ENCODE measurements around the gene MACROD2.

MACROD2 gene

GRCh38 chr20:14790771-14791620, 795.7 kb downstream of the MACROD2 start:
- no peak for DNase-seq (ENCODE audit: low read depth in 3 of 3, low spot score in 1 of 3)

DNA sequence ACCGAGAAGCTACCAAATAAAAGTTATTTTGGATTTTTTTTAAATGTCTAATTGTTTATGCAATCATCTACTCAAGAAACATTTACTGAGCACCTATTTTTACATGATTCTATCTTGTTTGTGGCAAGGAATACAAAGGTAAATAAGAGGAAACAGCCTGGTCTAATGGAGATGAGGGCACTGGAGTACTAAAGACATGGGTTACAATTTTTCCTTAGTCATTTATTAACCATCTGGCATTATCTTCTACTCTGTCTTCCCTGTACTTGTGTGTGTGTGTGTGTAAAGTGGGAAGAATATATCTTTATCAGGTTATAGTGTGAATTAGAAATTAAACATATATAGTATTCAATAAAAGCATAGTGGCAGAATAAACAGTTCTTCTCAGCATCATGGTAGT, 797.6 kb downstream of the MACROD2 start:
- DNase-seq (ENCODE audit: low read depth in 3 of 3, low spot score in 1 of 3): no peak

DNA sequence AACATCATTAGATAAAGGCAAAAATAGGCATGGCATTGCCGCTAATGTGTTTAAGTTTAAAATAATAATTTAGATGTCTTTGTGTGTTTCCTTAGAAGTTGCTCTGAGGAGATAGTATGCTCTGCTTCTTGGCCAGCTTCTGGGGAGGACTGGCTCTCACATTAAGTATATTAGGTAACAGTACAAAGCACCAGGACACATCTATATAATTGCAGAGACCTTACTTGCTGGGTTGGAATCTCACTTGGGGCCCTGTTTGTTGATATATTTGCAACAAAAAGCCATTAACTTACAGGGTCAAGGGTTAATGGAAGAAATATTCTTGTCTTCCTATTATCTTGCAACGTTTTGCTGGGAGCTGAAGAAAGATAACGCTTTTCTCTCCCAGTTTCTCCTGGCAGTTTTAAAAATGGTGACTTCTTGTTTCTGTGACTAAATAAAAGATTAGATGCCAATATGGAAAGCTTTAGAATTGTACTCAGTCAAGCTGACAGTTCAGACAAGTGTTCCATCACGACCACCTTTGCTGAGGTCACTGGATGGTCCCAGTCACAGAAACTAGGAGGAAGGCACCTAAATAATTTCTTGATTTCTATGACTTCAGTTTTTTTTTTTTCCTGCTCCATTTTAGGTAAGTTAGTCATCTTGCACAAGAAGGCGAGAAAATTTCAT, 804.4 kb downstream of the MACROD2 start:
- no peak for DNase-seq (ENCODE audit: low read depth in 3 of 3, low spot score in 1 of 3)

- DNase-seq (ENCODE audit: low read depth in 3 of 3, low spot score in 1 of 3): no peak
Measured at GRCh38 chr20:14800707-14801425, 805.5 kb downstream of the MACROD2 start.

DNA sequence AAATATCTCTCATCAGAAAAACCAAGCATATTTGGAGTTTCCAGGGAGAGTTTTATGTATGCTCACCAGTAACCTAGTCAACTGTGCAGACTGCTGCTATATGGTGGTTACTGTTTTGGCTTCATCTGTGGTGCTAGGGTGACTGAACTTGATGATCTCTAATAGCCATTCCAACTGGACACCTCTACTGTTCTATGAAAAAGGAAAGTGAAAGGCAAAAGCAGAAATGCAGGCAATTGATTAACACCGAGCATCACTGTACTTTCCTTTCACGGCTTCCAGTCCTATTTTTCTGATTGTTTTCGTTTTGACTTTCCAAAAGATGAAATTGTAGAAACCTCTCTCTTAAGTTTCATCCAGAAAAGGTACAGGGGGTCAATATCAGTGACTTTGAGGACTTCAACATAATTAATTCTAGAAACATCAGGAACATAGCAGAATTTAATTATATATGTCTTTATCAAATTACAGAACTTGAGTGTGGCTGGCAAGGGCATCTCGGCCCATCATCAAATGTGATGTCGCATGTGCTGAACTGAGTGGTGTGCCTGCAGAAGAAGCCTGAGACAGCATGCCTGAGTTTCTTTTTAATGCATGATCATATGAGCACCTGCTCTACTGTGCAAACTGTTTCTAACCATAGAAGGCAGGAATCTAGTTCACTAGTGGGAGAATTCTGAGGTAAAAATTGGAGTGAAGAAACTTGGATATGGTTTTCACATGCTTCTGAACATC, 806.4 kb downstream of the MACROD2 start:
- DNase-seq (ENCODE audit: low read depth in 3 of 3, low spot score in 1 of 3): no peak

DNA sequence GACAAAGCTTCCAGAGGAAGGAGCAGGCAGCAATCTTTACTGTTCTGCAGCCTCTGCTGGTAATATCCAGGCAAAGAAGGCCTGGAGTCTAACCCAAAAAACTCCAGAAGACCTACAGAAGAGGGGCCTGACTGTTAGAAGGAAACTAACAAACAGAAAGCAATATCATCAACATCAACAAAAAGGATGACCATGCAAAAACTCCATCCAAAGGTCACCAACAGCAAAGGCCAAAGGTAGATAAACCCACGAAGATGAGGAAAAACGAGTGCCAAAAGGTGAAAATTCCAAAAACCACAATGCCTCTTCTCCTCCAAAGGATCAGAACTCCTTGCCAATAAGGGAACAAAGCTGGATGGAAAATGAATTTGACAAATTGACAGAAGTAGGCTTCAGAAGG, 811.9 kb downstream of the MACROD2 start:
- DNase-seq (ENCODE audit: low read depth in 3 of 3, low spot score in 1 of 3): no peak

GRCh38 chr20:14815340-14815739, 820.0 kb downstream of the MACROD2 start:
- no peak for DNase-seq (ENCODE audit: low read depth in 3 of 3, low spot score in 1 of 3)

DNA sequence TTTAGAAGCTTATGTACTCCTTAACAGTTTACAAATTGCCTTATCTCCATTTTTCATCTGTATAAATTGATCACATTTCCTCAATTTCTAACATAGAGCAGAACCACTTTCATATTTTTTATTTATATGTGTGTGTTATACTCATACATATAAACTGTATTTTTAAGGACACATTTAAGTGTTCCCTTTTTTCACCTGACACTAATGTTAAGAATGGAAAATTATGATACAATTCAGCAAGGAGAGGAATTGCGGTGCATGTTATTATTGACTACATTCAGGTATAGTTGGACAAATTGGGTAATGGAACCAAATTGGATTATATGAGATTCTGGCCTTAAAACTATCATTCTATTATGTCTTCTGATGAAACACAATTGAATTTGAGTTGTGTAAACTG, 821.2 kb downstream of the MACROD2 start:
- DNase-seq (ENCODE audit: low read depth in 3 of 3, low spot score in 1 of 3): no peak

- DNase-seq (ENCODE audit: low read depth in 3 of 3, low spot score in 1 of 3): no peak
Measured at GRCh38 chr20:14817101-14817500, 821.8 kb downstream of the MACROD2 start.

DNA sequence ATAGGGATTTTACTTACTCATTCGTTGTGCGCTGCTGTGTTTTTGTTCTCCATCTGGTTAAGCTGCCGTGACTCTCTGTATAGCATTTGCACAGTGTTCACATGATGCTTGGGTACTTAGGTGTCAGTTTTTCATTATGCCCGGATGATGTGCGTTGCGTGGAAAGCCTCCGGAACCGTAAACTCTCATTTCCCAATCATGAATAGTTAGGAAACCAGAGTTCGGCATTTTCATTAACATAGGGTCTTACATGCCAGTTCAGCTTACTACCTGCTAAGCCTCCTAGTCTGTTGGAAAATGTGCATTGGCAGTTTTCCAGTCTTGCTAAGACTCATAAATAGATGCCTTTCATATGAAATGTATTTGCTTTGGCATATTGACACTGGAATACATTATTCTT, 825.5 kb downstream of the MACROD2 start:
- no peak for DNase-seq (ENCODE audit: low read depth in 3 of 3, low spot score in 1 of 3)

DNA sequence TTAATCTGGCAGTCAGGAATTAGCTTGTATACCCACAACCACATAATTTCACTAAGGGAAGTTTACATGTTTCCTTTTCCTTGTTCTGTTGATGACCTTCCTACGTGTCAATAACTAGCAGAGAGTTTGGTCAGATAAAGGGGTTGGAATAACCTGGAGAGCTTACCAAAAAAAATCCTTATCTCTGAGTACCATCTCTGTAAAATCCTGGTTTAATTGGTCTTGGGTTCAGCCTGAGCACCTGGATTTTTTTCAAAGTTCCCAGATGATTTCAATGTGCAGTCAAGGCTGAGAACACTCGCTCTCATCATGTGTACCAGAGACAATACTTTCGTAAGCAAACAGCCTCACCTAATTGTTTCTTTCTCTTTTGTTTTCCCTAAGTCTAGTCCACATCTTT, 825.9 kb downstream of the MACROD2 start:
- no peak for DNase-seq (ENCODE audit: low read depth in 3 of 3, low spot score in 1 of 3)

DNA sequence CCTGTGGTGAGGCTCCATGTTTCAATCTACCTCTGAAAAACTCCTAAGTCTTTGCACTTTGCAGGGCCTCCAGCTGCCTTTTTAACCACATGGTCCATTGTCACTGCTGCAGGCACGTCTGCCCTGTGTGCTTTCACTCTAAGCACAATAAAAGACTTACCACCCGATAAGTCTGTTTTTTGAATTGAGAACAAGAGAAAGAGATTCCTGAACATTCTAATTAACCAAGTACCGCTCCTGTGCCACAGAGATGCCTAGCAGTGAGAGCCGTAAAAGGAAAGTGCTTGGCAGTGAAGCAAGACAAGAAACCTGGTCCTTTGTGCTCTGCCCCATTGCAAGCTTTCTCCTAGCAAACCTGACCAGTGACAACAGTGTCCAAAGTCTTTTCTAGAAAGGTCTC, 829.7 kb downstream of the MACROD2 start:
- no peak for DNase-seq (ENCODE audit: low read depth in 3 of 3, low spot score in 1 of 3)

DNA sequence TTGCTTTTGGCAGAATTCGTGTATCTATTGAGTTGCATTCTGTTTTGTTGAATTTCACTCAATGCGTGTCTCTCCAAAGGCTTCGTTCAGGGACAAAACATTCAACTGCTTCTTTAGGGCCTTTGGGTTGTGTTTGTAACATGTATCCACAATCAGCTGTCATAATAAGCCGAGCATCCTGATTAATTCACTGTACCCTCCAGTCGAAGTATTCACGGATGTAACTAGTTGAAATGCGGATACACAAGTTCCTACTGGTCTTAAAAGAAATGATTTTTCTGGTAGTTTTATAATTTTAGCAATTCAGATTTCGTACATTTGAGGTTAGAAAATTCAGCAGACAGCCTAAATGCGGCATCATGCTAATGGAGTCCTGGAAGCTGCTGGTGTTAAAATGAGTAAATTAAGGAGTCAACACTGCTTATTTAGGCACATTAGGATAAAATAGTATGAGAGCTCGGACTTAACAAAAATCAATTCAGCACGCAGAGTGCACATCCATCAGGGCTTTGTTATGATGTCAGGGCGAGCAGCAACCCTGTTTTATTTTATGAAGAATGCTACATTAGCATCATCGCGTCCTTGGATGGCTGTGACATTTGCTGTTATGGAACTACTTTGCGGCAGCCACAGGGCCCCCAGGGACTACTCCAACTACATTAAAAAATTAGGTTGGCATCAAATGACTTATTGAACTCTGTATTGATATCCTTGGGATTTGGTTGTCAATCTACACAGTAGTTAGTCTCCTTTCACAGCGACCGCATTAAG, 831.4 kb downstream of the MACROD2 start:
- no peak for DNase-seq (ENCODE audit: low read depth in 3 of 3, low spot score in 1 of 3)

GRCh38 chr20:14828459-14828858, 833.1 kb downstream of the MACROD2 start:
- no peak for DNase-seq (ENCODE audit: low read depth in 3 of 3, low spot score in 1 of 3)

DNA sequence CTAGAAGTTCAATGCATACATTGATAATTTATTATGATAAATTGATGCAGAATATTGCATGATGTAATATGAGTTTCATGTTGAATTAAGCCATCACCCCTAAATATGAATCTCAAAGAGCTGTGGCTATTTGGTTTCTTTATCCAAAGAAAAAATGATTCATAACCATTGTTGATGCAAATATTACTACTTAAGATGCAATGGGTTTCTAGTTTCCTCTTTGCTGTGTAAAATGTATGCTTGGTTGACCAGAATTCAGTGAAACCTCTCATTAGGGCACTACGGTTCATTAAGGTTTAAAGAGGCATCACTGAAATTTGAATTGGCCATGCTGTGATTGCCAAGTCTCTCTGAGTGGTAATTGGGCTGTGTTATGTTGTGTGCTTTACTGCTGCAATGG, 834.6 kb downstream of the MACROD2 start:
- DNase-seq (ENCODE audit: low read depth in 3 of 3, low spot score in 1 of 3): no peak

- DNase-seq (ENCODE audit: low read depth in 3 of 3, low spot score in 1 of 3): no peak
Measured at GRCh38 chr20:14830466-14830865, 835.1 kb downstream of the MACROD2 start.

DNA sequence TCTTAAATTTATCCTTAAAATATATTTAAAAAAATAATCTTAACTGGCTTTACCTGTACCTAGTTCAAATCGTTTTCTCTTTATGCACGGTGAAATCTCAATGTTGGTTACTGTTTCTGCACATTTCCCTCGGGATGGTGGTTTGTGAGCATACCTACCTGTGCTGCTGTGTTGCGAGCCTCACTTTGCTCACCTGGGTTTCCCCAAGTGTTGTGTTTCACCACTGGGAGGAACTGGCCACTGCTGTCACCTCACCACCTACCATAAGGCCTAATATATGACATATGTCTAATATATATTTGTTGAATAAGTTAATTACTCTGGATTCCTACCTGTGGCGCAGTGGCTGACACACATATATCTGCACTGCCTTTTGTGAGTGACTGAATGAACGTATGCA, 835.6 kb downstream of the MACROD2 start:
- DNase-seq (ENCODE audit: low read depth in 3 of 3, low spot score in 1 of 3): no peak

GRCh38 chr20:14832630-14833029, 837.3 kb downstream of the MACROD2 start:
- no peak for DNase-seq (ENCODE audit: low read depth in 3 of 3, low spot score in 1 of 3)

DNA sequence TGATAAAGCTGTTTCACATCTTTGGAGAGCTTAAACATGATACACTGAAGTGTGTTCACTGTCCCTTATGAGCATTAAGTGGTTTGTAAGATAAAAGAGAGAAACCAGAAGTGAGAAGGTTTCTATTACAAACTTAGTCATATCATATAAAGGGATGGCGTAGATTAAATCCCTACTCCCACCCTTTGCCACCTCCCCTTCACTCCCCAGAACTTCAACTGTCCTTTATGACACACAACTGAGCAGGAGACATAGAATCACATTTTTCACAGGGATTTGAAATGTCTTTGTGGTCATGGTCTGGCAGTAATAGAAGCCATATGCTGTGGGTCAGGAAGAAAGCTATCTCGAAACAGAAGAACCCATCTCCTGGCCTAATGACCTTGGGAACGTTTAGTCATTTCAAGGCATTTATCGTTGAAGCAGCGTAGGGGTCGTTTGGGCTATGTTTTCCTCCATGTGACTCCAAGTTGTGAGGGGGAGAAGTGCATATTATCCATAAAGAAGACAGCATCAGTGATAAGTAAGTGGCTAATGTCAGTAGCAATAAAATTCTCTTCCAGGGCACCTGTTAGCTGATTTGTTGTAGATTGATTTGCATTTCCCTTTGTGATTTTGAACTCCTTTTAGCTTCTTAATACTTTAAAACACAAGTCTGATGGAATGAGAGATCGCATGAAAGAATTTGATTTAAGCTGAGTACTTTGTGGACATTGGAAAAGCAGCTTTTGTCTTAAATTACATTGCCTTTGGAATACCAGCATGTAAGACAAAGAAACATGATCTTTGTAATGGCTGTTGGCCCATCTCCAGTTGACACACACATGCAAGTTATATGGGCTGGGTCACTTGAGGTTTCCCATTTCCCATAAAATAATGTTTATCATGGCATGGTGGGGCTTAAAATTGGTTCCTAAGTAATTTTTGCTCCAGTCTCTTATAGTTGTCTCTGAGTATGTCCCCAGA, 843.6 kb downstream of the MACROD2 start:
- no peak for DNase-seq (ENCODE audit: low read depth in 3 of 3, low spot score in 1 of 3)
